Measurements from ENCODE around the gene ABCD1. TPM values are rescaled to one million over a fixed set of nuclear protein-coding genes. Genes with fewer than 3 reads are reported as not detected.

Gene ABCD1
- total RNA-seq, 1 donor from 2014 or later: 19.7 TPM

DNA sequence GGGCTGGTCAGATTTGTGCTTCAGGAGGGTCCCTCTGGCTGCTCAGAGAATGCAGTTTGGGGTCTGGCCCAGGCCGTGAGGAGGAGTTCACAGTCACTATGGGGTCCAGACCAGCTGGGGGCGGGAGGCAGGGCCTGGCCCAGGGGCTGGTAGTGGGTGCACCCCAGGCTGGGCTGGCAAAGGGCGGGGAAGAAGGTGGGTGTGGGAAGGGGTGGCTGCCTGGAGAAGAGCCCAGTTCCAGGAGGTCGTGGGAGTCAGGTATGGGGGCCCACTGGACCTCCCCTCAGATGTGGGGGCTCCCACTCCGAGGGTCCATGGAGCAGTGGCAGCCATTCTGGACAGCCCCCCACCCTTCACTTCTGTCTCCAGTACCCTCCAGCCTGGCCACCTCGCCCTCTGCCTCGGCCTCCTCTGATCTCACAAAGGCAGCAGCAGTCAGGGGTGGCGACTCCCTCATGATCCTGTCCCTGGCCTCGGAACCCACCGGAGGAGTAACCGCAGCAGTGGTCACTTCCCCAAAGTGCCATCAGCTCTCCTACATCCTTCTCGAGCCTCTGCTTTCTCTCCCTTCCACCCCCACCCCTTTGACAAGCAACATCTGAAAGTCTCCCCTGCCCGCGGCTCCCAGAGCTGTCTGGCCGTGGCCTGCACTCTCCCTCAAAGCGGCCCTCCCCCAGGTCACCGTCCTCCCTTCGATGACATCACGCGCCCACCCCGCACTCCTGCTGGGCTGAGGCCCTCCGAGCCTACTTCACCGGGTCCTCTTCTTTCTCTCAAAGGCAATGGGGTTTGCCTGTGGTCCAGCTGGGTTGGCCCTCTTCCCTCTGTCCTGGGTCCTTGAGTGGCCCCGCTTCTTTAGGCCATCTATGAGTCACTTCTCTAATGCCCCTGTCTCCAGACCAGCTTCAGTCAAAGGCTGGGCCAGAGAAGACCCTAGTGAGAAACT is 38.6 kb upstream of the ABCD1 start:
- H3K36me3 Mint-ChIP-seq (ENCODE audit: unreplicated experiment): no peaks in the 10 kb centered on the region
- peaks cover 12% of the 10 kb centered on the region for H3K4me1 Mint-ChIP-seq (ENCODE audit: unreplicated experiment)

GRCh38 chrX:153686711-153687110 is 37.9 kb upstream of the ABCD1 start:
- Mint-ChIP-seq H3K4me1 (ENCODE audit: unreplicated experiment) (peaks cover 12% of the 10 kb centered on the region), H3K36me3 (ENCODE audit: unreplicated experiment) (no peaks in the 10 kb centered on the region), H3K9me3 (ENCODE audit: unreplicated experiment) (no peaks in the 10 kb centered on the region), H3K27me3 (ENCODE audit: unreplicated experiment) (no peaks in the 10 kb centered on the region), H3K4me3 (ENCODE audit: unreplicated experiment) (peak overlapping the region; percentile 26), H3K27ac (ENCODE audit: unreplicated experiment) (no peak overlapping the region)
- no peak for TF ChIP-seq CTCF (IDR thresholded peaks at IDR 0.05)
- no peak for DNase-seq (ENCODE audit: extremely low spot score, unreplicated experiment)

More for the DNA sequence above, 38.6 kb upstream of the ABCD1 start:
- H3K27me3 Mint-ChIP-seq (ENCODE audit: unreplicated experiment): no peaks in the 10 kb centered on the region
- TF ChIP-seq CTCF (IDR thresholded peaks at IDR 0.05): no peak
- DNase-seq (ENCODE audit: extremely low spot score, unreplicated experiment): no peak
- H3K27ac Mint-ChIP-seq (ENCODE audit: unreplicated experiment): no peak overlapping the region
- no peak overlapping the region for H3K4me3 Mint-ChIP-seq (ENCODE audit: unreplicated experiment)
- no peaks in the 10 kb centered on the region for H3K9me3 Mint-ChIP-seq (ENCODE audit: unreplicated experiment)

GRCh38 chrX:153687121-153688039 is 37.3 kb upstream of the ABCD1 start, which contains the start of gene SLC6A8:
Gene SLC6A8 (plus strand): TSS chrX:153687926. CDS start chrX:153688575, 649 bp downstream.
- no peak for DNase-seq (ENCODE audit: extremely low spot score, unreplicated experiment)
- Mint-ChIP-seq H3K27ac (ENCODE audit: unreplicated experiment) (peak within 1 kb of the TSS; percentile 23), H3K4me1 (ENCODE audit: unreplicated experiment) (peaks cover 12% of the 10 kb centered on the region), H3K9me3 (ENCODE audit: unreplicated experiment) (no peaks in the 10 kb centered on the region), H3K36me3 (ENCODE audit: unreplicated experiment) (no peaks in the 10 kb centered on the region), H3K4me3 (ENCODE audit: unreplicated experiment) (peak within 1 kb of the TSS; percentile 70), H3K27me3 (ENCODE audit: unreplicated experiment) (no peaks in the 10 kb centered on the region)
- peak; percentile 55 for TF ChIP-seq CTCF (IDR thresholded peaks at IDR 0.05)

DNA sequence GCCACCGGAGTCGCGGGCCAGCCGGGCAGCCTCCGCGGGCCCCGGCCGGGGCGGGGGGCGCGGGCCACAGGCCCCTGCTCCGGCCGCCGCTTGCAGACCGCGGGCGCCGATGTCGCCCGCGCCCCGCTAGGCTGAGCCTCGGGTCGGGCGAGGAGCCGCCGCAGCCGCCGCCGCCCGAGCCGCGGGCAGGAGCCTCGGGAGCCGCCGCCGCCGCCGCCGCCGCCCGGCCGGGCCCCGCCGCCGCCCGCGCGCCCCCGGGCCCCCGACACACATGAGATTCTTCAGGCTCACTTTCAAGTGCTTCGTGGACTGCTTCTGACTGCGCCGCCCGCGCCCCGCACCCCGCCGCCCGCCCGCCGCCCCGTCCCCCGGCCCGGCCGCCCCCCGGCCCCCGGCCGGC is 36.6 kb upstream of the ABCD1 start:
- Mint-ChIP-seq H3K9me3 (ENCODE audit: unreplicated experiment) (no peaks in the 10 kb centered on the region), H3K36me3 (ENCODE audit: unreplicated experiment) (no peaks in the 10 kb centered on the region), H3K27ac (ENCODE audit: unreplicated experiment) (no peak overlapping the region), H3K4me1 (ENCODE audit: unreplicated experiment) (peaks cover 12% of the 10 kb centered on the region), H3K4me3 (ENCODE audit: unreplicated experiment) (no peak overlapping the region), H3K27me3 (ENCODE audit: unreplicated experiment) (no peaks in the 10 kb centered on the region)
- no peak for DNase-seq (ENCODE audit: extremely low spot score, unreplicated experiment)
- no peak for TF ChIP-seq CTCF (IDR thresholded peaks at IDR 0.05)

Measured in osteocyte (in vitro differentiated cells).